ENCODE results near the gene SPAG8. TPM values are rescaled to one million over a fixed set of nuclear protein-coding genes. Genes with fewer than 3 reads are reported as not detected.

Gene SPAG8
- total RNA-seq, 2 donors from 2014 or later = 0.68 to 9.2 TPM

DNA sequence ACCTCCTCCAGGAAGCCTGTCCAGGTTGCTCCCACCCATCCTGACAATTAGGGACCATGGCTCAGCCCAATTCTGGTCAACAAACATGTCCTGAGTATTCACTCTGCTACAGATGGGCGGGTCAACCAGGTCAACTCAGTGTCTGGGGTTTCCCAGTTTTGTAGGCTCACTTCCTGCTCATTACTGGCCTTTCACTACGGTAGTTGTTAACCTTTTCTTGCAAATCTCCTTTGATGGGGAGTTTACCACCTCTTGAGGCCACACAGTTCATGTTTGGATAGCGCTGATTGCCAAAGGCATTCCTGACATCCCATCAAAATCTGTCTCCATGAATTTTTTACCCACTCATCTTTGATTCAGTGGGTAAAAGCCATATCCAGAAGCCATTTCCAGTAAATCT is 30.7 kb upstream of the SPAG8 start:
- intact Hi-C loops (cut with DNase I) = no loop called here

GRCh38 chr9:35842020-35842745 is 30.1 kb upstream of the SPAG8 start:
- no peak for TF ChIP-seq POLR2A (IDR thresholded peaks at IDR 0.05)
- TF ChIP-seq, protein P1, sequence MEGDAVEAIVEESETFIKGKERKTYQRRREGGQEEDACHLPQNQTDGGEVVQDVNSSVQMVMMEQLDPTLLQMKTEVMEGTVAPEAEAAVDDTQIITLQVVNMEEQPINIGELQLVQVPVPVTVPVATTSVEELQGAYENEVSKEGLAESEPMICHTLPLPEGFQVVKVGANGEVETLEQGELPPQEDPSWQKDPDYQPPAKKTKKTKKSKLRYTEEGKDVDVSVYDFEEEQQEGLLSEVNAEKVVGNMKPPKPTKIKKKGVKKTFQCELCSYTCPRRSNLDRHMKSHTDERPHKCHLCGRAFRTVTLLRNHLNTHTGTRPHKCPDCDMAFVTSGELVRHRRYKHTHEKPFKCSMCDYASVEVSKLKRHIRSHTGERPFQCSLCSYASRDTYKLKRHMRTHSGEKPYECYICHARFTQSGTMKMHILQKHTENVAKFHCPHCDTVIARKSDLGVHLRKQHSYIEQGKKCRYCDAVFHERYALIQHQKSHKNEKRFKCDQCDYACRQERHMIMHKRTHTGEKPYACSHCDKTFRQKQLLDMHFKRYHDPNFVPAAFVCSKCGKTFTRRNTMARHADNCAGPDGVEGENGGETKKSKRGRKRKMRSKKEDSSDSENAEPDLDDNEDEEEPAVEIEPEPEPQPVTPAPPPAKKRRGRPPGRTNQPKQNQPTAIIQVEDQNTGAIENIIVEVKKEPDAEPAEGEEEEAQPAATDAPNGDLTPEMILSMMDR (IDR thresholded peaks at IDR 0.05) = no peak
- TF ChIP-seq POLR2AphosphoS5 (IDR thresholded peaks at IDR 0.05) = no peak
- H3K4me1 ChIP-seq (replicated peaks) = no peaks in the 10 kb centered on the region
- intact Hi-C loops (cut with DNase I) = no loop called here
- no peak for DNase-seq (ENCODE audit: low spot score)
- no peak overlapping the region for H3K4me3 ChIP-seq
- WGBS = 94% methylated on average over 17 of the region's 17 CpGs
- H3K36me3 ChIP-seq = no peaks in the 10 kb centered on the region
- no peaks in the 10 kb centered on the region for H3K9me3 ChIP-seq
- H3K27ac ChIP-seq = no peak overlapping the region
- H3K27me3 ChIP-seq (replicated peaks; ENCODE audit: insufficient read depth) = no peaks in the 10 kb centered on the region

More for the DNA sequence above, 30.7 kb upstream of the SPAG8 start:
- DNase-seq (ENCODE audit: low spot score) = no peak
- Histone ChIP-seq H3K27me3 (replicated peaks; ENCODE audit: insufficient read depth) (no peaks in the 10 kb centered on the region), H3K4me3 (no peak overlapping the region), H3K27ac (no peak overlapping the region), H3K4me1 (replicated peaks) (no peaks in the 10 kb centered on the region), H3K36me3 (no peaks in the 10 kb centered on the region), H3K9me3 (no peaks in the 10 kb centered on the region)
- TF ChIP-seq, protein P1 (IDR thresholded peaks at IDR 0.05) = no peak
- TF ChIP-seq POLR2A (IDR thresholded peaks at IDR 0.05) (no peak), POLR2AphosphoS5 (IDR thresholded peaks at IDR 0.05) (no peak)
- WGBS = 85% methylated on average over 3 of the region's 3 CpGs

GRCh38 chr9:35841645-35841900 is 29.5 kb upstream of the SPAG8 start:
- Histone ChIP-seq H3K27ac (no peak overlapping the region), H3K4me3 (no peak overlapping the region), H3K4me1 (replicated peaks) (no peaks in the 10 kb centered on the region), H3K27me3 (replicated peaks; ENCODE audit: insufficient read depth) (no peaks in the 10 kb centered on the region), H3K36me3 (no peaks in the 10 kb centered on the region), H3K9me3 (no peaks in the 10 kb centered on the region)
- WGBS = 71% methylated on average over 5 of the region's 5 CpGs
- intact Hi-C loops (cut with DNase I) = no loop called here
- TF ChIP-seq POLR2A (IDR thresholded peaks at IDR 0.05) (no peak), POLR2AphosphoS5 (IDR thresholded peaks at IDR 0.05) (no peak)
- TF ChIP-seq, protein P1 (IDR thresholded peaks at IDR 0.05) = no peak
- DNase-seq (ENCODE audit: low spot score) = no peak

- H3K9me3 ChIP-seq = no peaks in the 10 kb centered on the region
- 93% methylated on average over 15 of the region's 15 CpGs for WGBS
- no peaks in the 10 kb centered on the region for H3K27me3 ChIP-seq (replicated peaks; ENCODE audit: insufficient read depth)
- DNase-seq (ENCODE audit: low spot score) = no peak
- H3K36me3 ChIP-seq = no peaks in the 10 kb centered on the region
- H3K4me1 ChIP-seq (replicated peaks) = no peaks in the 10 kb centered on the region
- TF ChIP-seq POLR2A (IDR thresholded peaks at IDR 0.05) (no peak), POLR2AphosphoS5 (IDR thresholded peaks at IDR 0.05) (no peak)
- TF ChIP-seq, protein P1 (IDR thresholded peaks at IDR 0.05) = no peak
- intact Hi-C loops (cut with DNase I) = no loop called here
- no peak overlapping the region for H3K4me3 ChIP-seq
- H3K27ac ChIP-seq = no peak overlapping the region
Measured at GRCh38 chr9:35840881-35841644, 29.0 kb upstream of the SPAG8 start.

GRCh38 chr9:35839926-35840325 is 27.9 kb upstream of the SPAG8 start:
- WGBS = 95% methylated on average over 5 of the region's 5 CpGs
- H3K27me3 ChIP-seq (replicated peaks; ENCODE audit: insufficient read depth) = no peaks in the 10 kb centered on the region
- no peaks in the 10 kb centered on the region for H3K36me3 ChIP-seq
- no peak overlapping the region for H3K4me3 ChIP-seq
- no peaks in the 10 kb centered on the region for H3K4me1 ChIP-seq (replicated peaks)
- TF ChIP-seq POLR2A (IDR thresholded peaks at IDR 0.05) = no peak
- TF ChIP-seq, protein P1 (IDR thresholded peaks at IDR 0.05) = no peak
- no peaks in the 10 kb centered on the region for H3K9me3 ChIP-seq
- intact Hi-C loops (cut with DNase I) = no loop called here
- DNase-seq (ENCODE audit: low spot score) = no peak
- no peak overlapping the region for H3K27ac ChIP-seq

All from prostate gland (tissue), 2 donors.